GM21717 (cell line): Measurements from ENCODE around the gene SUSD5.
"Not testable (repeated sequence)": the region's sequence is repeated elsewhere in the genome, so short reads cannot be mapped to it uniquely, and the experiment has no call there.

Experiments
- ATAC-seq: cut with Tn5 transposase; IDR thresholded peaks from one replicate; pipeline ENCODE4 v1.9.1; 2021; ENCODE audit warnings: mild to moderate bottlenecking, moderate library complexity; ENCODE audit not compliant: unreplicated experiment

Gene SUSD5

GRCh38 chr3:33117461-33117860, 101.1 kb downstream of the SUSD5 start:
- no peak for ATAC-seq

DNA sequence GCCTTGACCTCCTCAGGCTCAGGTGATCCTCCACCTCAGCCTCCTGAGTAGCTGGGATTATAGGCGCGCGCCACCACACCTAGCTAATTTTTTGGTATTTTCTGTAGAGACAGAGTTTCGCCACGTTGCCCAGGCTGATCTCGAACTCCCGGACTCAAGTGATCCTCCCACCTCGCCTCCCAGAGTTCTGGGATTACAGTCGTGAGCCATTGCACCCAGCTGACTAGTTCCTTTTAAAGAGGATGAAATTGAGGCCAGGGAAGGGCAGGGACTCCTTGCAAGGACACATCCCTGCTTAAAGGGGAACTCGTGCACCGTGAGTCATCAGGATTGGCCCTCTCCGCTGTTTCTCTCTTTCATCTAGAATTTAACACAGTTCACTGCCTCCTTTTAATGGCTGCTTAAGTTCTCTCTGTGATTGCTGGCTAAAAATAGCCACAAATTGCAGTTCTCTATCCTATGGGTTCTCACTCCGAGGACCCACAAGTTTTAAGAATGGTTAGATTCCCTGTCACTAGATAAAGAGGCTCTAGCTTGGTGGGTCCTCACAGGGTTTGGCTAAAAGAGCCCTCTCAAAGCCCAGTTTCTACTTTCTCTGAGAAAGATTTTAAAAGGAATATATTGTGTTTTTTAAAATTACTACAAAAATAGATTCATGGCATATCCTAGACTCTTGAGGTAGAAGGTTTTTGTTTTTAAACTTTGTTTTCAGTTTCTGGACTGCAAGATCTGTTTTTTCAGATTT, 103.4 kb downstream of the SUSD5 start:
- ATAC-seq: no peak

GRCh38 chr3:33114622-33115023, 104.0 kb downstream of the SUSD5 start:
- no peak for ATAC-seq

GRCh38 chr3:33113772-33114621, 104.6 kb downstream of the SUSD5 start, which contains the start of gene CRTAP:
CRTAP (plus strand) TSS chr3:33114014; CDS start chr3:33114078, 64 bp downstream.
- peak; percentile 80 for ATAC-seq

- ATAC-seq: peak; percentile 36
These were observed 107.0 kb downstream of the SUSD5 start for GRCh38 chr3:33111581-33111980.

GRCh38 chr3:33106854-33107253, 111.8 kb downstream of the SUSD5 start:
- not testable (repeated sequence) for ATAC-seq

DNA sequence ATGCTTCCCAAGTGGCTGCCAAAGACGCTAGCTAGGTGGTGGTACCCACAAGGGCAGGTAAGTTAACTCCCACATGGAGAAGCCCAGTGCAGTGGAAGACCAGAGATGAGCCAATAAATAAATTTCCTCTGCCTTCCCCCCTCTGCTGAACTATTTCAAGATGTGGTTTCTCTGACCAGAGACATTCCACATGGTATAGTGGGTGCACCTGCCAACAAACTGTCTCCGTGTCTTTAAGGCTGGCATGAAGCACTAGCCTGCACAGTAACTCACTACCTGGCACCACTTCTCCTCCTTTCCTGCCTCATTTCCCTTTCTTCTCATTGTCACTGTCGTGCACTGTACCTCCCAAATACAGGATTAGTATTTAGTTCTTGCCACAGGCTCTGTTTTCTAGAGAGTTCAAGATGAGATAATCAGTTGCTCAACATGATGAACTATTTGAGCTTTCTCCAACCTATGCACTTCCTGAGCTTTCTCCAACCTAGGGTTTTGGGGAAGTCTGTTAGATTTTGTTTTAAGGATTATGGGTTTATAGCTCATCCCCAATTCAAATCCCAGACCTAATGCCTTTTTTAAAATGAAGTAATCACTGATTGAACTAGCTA, 113.2 kb downstream of the SUSD5 start:
- ATAC-seq: no peak

DNA sequence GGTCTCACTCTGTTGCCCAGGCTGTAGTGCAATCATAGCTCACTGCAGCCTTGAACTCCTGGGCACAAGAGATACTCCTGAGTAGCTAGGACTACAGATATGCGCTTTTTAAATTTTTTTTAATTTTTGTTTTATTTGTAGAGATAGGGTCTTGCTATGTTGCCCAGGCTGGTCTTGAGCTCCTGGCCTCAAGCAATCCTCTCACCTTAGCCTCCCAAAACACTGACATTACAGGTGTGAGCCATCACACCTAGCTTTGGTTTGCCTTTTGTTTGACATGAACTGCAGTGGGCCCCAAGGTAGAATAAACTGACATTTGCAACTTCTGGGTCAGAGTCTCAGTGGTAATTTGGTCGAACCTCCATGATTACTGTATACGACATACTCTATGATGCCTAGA, 113.8 kb downstream of the SUSD5 start:
- no peak for ATAC-seq

DNA sequence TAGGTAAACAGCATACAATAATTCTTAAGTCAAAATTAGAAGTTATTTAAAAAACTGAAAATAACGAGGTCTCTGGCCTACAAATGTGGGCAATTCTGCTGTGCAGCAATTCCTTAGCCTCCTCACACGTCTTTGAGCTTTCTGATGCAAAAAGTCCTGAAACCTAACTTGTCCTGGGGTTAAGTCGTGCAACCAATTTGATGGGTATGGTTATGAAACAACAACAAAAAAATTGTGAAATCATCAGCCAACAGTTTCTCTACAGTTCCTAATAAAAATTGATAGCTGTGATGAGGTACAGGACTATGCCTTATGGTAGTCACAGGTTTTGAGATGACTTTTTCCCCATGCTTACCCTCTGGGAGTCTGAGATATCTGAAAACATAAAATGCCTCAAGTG, 115.1 kb downstream of the SUSD5 start:
- ATAC-seq: no peak

- ATAC-seq: no peak
These were observed 115.6 kb downstream of the SUSD5 start for GRCh38 chr3:33103034-33103433.

DNA sequence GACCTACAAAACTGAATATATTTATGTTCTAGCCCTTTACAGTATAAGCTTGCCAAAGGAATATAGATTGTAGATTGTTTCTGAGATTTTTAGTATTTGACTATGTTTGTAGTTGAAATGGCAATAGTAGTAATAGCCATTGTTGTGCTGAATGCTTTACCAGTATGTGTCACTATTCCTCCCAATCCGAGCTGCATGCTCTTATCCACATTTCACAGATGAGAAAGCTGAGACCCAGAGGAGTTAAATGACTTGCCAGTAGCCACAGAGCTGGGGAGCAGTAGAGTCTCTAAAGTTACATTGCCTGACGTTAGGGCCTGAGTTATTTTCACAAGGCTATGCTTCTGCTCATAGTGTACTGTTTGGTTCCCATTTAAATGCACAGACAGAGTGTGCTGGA, 118.4 kb downstream of the SUSD5 start:
- ATAC-seq: no peak
